ENCODE measurements around the gene GAS5. TPM values are rescaled to one million over a fixed set of nuclear protein-coding genes. Genes with fewer than 3 reads are reported as not detected.

The GAS5 gene
- polyA plus RNA-seq: 100 to 1,000 TPM; 419 to 527 TPM

DNA sequence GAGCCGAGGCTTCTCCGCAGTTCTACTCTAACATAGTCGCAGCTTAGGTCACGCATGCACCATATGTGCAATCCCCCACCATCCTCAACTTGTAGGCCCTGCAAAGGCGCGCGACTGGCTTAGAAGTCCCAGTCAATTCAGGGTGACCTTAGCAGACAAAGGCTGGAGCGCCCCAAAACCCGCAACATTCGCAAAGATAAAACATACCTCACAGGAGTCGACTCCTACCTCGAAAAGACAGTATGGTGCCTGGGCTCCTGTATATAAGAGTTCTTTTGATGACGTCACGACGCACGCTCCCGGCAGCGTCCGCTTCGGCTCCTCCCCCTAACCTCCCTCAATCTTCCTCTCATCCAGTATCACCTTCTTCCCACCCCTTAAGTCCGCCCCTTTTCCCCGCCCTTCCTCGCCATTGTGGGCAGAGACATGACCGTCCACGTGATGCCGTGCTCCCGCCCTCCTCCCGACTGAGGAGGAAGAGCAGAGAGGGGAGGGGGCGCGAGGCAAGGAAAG lies at the start of gene GAS5:
TSS of gene GAS5 (minus strand) at position 237 of the 513 bp plus-strand sequence.
- 0 to 1% methylated on average over 23 to 30 of the region's 30 CpGs for WGBS, 2 donors
- H3K36me3 ChIP-seq (ENCODE audit: control insufficient read depth in 2 of 2, insufficient read depth in 2 of 2, low read length in 1 of 2): peaks cover 6% of the 10 kb centered on the region in 2 donors
- no peaks in the 10 kb centered on the region for H3K9me3 ChIP-seq (ENCODE audit: control insufficient read depth in 2 of 2, insufficient read depth in 1 of 2, low read depth in 1 of 2, low read length in 1 of 2)
- peak within 1 kb of the TSS; percentile 83 to 92 for H3K4me3 ChIP-seq (ENCODE audit: low read depth in 1 of 2, low read length in 2 of 2)
- peak within 1 kb of the TSS; percentile 96 to 98 for H3K27ac ChIP-seq (ENCODE audit: low read depth in 2 of 2, low read length in 1 of 2)
- H3K27me3 ChIP-seq (ENCODE audit: control insufficient read depth in 1 of 2, insufficient read depth in 2 of 2, low read length in 2 of 2): no peaks in the 10 kb centered on the region
- H3K4me1 ChIP-seq (ENCODE audit: control insufficient read depth in 2 of 2, insufficient read depth in 2 of 2, low read length in 1 of 2): no peaks in the 10 kb centered on the region

GRCh38 chr1:173917149-173917548 lies 49.4 kb upstream of the GAS5 start, which contains the start of gene SERPINC1:
Gene SERPINC1, minus strand, starts transcription at chr1:173917327. Its CDS starts 68 bp downstream, at chr1:173917259.
- H3K36me3 ChIP-seq (ENCODE audit: control insufficient read depth in 2 of 2, insufficient read depth in 2 of 2, low read length in 1 of 2): no peaks in the 10 kb centered on the region

DNA sequence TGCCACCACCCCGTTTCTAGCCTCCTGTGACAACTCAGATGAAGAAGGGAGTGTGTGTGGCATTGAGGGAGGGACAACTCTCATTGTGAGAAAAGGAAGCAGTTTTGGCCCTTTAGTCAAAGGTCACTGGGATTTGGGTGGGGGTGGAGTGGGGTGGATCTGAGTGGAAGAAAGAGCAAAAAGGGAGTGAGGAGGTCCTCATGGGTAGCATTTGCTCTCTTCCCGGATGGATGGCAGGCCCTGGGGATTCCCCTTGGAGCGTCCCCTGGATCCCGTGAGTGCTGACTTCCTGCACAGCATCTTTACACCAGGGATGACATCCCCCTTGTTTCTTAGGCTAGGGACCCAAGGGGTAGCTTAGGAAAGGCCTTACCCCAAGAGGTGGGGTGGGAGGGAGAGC lies 48.9 kb upstream of the GAS5 start:
- no peaks in the 10 kb centered on the region for H3K9me3 ChIP-seq (ENCODE audit: control insufficient read depth in 2 of 2, insufficient read depth in 1 of 2, low read depth in 1 of 2, low read length in 1 of 2)
- 72 to 86% methylated on average over 4 of the region's 4 CpGs for WGBS, 2 donors
- no peaks in the 10 kb centered on the region for H3K36me3 ChIP-seq (ENCODE audit: control insufficient read depth in 2 of 2, insufficient read depth in 2 of 2, low read length in 1 of 2)
- no peak overlapping the region for H3K27ac ChIP-seq (ENCODE audit: low read depth in 2 of 2, low read length in 1 of 2)
- H3K4me1 ChIP-seq (ENCODE audit: control insufficient read depth in 2 of 2, insufficient read depth in 2 of 2, low read length in 1 of 2): no peaks in the 10 kb centered on the region
- H3K4me3 ChIP-seq (ENCODE audit: low read depth in 1 of 2, low read length in 2 of 2): no peak overlapping the region
- no peaks in the 10 kb centered on the region for H3K27me3 ChIP-seq (ENCODE audit: control insufficient read depth in 1 of 2, insufficient read depth in 2 of 2, low read length in 2 of 2)

More at GRCh38 chr1:173917149-173917548, 49.4 kb upstream of the GAS5 start, which contains the start of gene SERPINC1:
- no peak within 1 kb of the TSS for H3K27ac ChIP-seq (ENCODE audit: low read depth in 2 of 2, low read length in 1 of 2)
- WGBS, 2 donors: 88 to 90% methylated on average over 3 of the region's 3 CpGs
- no peaks in the 10 kb centered on the region for H3K9me3 ChIP-seq (ENCODE audit: control insufficient read depth in 2 of 2, insufficient read depth in 1 of 2, low read depth in 1 of 2, low read length in 1 of 2)
- H3K27me3 ChIP-seq (ENCODE audit: control insufficient read depth in 1 of 2, insufficient read depth in 2 of 2, low read length in 2 of 2): no peaks in the 10 kb centered on the region
- no peak within 1 kb of the TSS for H3K4me3 ChIP-seq (ENCODE audit: low read depth in 1 of 2, low read length in 2 of 2)
- H3K4me1 ChIP-seq (ENCODE audit: control insufficient read depth in 2 of 2, insufficient read depth in 2 of 2, low read length in 1 of 2): no peaks in the 10 kb centered on the region

- Histone ChIP-seq H3K27me3 (ENCODE audit: control insufficient read depth in 1 of 2, insufficient read depth in 2 of 2, low read length in 2 of 2) (no peaks in the 10 kb centered on the region), H3K4me3 (ENCODE audit: low read depth in 1 of 2, low read length in 2 of 2) (no peak overlapping the region), H3K9me3 (ENCODE audit: control insufficient read depth in 2 of 2, insufficient read depth in 1 of 2, low read depth in 1 of 2, low read length in 1 of 2) (no peaks in the 10 kb centered on the region), H3K4me1 (ENCODE audit: control insufficient read depth in 2 of 2, insufficient read depth in 2 of 2, low read length in 1 of 2) (no peaks in the 10 kb centered on the region), H3K36me3 (ENCODE audit: control insufficient read depth in 2 of 2, insufficient read depth in 2 of 2, low read length in 1 of 2) (no peaks in the 10 kb centered on the region), H3K27ac (ENCODE audit: low read depth in 2 of 2, low read length in 1 of 2) (no peak overlapping the region)
- 84 to 97% methylated on average over 2 of the region's 2 CpGs for WGBS, 2 donors
These were observed 47.8 kb upstream of the GAS5 start for GRCh38 chr1:173915596-173915995.

DNA sequence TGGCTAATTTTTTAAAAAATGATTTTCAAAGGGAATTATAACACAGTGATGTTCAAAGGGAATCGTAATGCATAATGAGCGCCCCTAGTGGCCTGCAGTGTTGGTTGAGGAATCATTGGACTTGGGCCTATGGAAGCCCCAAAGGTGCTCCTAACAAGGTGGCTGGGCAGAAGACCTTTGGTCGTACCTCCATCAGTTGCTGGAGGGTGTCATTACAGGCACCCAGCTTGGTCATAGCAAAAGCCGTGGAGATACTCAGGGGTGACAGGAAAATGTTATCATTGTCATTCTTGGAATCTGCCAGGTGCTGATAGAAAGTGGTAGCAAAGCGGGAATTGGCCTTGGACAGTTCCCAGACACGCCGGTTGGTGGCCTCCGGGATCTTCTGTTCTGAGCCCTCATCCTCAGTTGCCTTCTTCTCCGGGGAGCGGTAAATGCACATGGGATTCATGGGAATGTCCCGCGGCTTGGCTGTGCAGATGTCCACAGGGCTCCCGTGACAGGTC lies 46.6 kb upstream of the GAS5 start:
- no peak overlapping the region for H3K27ac ChIP-seq (ENCODE audit: low read depth in 2 of 2, low read length in 1 of 2)
- H3K4me3 ChIP-seq (ENCODE audit: low read depth in 1 of 2, low read length in 2 of 2): no peak overlapping the region
- 83 to 87% methylated on average over 13 of the region's 13 CpGs for WGBS, 2 donors
- H3K36me3 ChIP-seq (ENCODE audit: control insufficient read depth in 2 of 2, insufficient read depth in 2 of 2, low read length in 1 of 2): no peaks in the 10 kb centered on the region
- no peaks in the 10 kb centered on the region for H3K9me3 ChIP-seq (ENCODE audit: control insufficient read depth in 2 of 2, insufficient read depth in 1 of 2, low read depth in 1 of 2, low read length in 1 of 2)
- H3K4me1 ChIP-seq (ENCODE audit: control insufficient read depth in 2 of 2, insufficient read depth in 2 of 2, low read length in 1 of 2): no peaks in the 10 kb centered on the region
- no peaks in the 10 kb centered on the region for H3K27me3 ChIP-seq (ENCODE audit: control insufficient read depth in 1 of 2, insufficient read depth in 2 of 2, low read length in 2 of 2)

DNA sequence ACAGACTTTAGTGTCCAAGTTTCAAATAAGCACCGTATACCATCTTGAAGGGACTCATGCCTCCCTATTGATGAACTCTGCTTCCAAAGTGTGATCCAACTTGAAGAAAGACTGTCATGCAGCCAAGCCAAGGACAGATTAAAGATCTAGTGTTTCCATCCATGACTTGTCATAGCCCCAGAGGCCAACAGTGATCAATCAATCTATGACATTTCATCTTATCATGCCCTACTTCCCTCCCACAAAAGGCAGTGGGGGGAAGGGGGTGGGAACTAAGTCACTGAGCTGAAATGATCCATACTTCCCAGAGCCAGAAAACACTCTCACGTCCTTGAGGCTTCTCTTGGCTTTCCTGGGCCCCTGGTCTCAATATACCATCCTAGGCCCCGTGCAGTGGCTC lies 45.3 kb upstream of the GAS5 start:
- Histone ChIP-seq H3K4me3 (ENCODE audit: low read depth in 1 of 2, low read length in 2 of 2) (no peak overlapping the region), H3K9me3 (ENCODE audit: control insufficient read depth in 2 of 2, insufficient read depth in 1 of 2, low read depth in 1 of 2, low read length in 1 of 2) (no peaks in the 10 kb centered on the region), H3K27me3 (ENCODE audit: control insufficient read depth in 1 of 2, insufficient read depth in 2 of 2, low read length in 2 of 2) (no peaks in the 10 kb centered on the region), H3K27ac (ENCODE audit: low read depth in 2 of 2, low read length in 1 of 2) (no peak overlapping the region), H3K4me1 (ENCODE audit: control insufficient read depth in 2 of 2, insufficient read depth in 2 of 2, low read length in 1 of 2) (no peaks in the 10 kb centered on the region), H3K36me3 (ENCODE audit: control insufficient read depth in 2 of 2, insufficient read depth in 2 of 2, low read length in 1 of 2) (no peaks in the 10 kb centered on the region)
- WGBS, 2 donors: 86 to 91% methylated on average over 3 of the region's 3 CpGs

GRCh38 chr1:173903827-173904531 lies 36.2 kb upstream of the GAS5 start:
- Histone ChIP-seq H3K4me1 (ENCODE audit: control insufficient read depth in 2 of 2, insufficient read depth in 2 of 2, low read length in 1 of 2) (no peaks in the 10 kb centered on the region), H3K9me3 (ENCODE audit: control insufficient read depth in 2 of 2, insufficient read depth in 1 of 2, low read depth in 1 of 2, low read length in 1 of 2) (no peaks in the 10 kb centered on the region), H3K27me3 (ENCODE audit: control insufficient read depth in 1 of 2, insufficient read depth in 2 of 2, low read length in 2 of 2) (no peaks in the 10 kb centered on the region), H3K27ac (ENCODE audit: low read depth in 2 of 2, low read length in 1 of 2) (no peak overlapping the region), H3K4me3 (ENCODE audit: low read depth in 1 of 2, low read length in 2 of 2) (no peak overlapping the region), H3K36me3 (ENCODE audit: control insufficient read depth in 2 of 2, insufficient read depth in 2 of 2, low read length in 1 of 2) (no peaks in the 10 kb centered on the region)
- 80 to 88% methylated on average over 6 of the region's 6 CpGs for WGBS, 2 donors

- 61 to 72% methylated on average over 3 of the region's 3 CpGs for WGBS, 2 donors
- Histone ChIP-seq H3K4me3 (ENCODE audit: low read depth in 1 of 2, low read length in 2 of 2) (no peak overlapping the region), H3K9me3 (ENCODE audit: control insufficient read depth in 2 of 2, insufficient read depth in 1 of 2, low read depth in 1 of 2, low read length in 1 of 2) (no peaks in the 10 kb centered on the region), H3K4me1 (ENCODE audit: control insufficient read depth in 2 of 2, insufficient read depth in 2 of 2, low read length in 1 of 2) (no peaks in the 10 kb centered on the region), H3K27ac (ENCODE audit: low read depth in 2 of 2, low read length in 1 of 2) (no peak overlapping the region), H3K27me3 (ENCODE audit: control insufficient read depth in 1 of 2, insufficient read depth in 2 of 2, low read length in 2 of 2) (no peaks in the 10 kb centered on the region), H3K36me3 (ENCODE audit: control insufficient read depth in 2 of 2, insufficient read depth in 2 of 2, low read length in 1 of 2) (no peaks in the 10 kb centered on the region)
These were observed 33.2 kb upstream of the GAS5 start for GRCh38 chr1:173900992-173901391.

- Histone ChIP-seq H3K27ac (ENCODE audit: low read depth in 2 of 2, low read length in 1 of 2) (no peak overlapping the region), H3K4me1 (ENCODE audit: control insufficient read depth in 2 of 2, insufficient read depth in 2 of 2, low read length in 1 of 2) (no peaks in the 10 kb centered on the region), H3K4me3 (ENCODE audit: low read depth in 1 of 2, low read length in 2 of 2) (no peak overlapping the region), H3K27me3 (ENCODE audit: control insufficient read depth in 1 of 2, insufficient read depth in 2 of 2, low read length in 2 of 2) (no peaks in the 10 kb centered on the region), H3K36me3 (ENCODE audit: control insufficient read depth in 2 of 2, insufficient read depth in 2 of 2, low read length in 1 of 2) (no peaks in the 10 kb centered on the region), H3K9me3 (ENCODE audit: control insufficient read depth in 2 of 2, insufficient read depth in 1 of 2, low read depth in 1 of 2, low read length in 1 of 2) (no peaks in the 10 kb centered on the region)
- WGBS, 2 donors: 72 to 86% methylated on average over 2 of the region's 2 CpGs
These were observed 32.6 kb upstream of the GAS5 start for GRCh38 chr1:173900427-173900826.

DNA sequence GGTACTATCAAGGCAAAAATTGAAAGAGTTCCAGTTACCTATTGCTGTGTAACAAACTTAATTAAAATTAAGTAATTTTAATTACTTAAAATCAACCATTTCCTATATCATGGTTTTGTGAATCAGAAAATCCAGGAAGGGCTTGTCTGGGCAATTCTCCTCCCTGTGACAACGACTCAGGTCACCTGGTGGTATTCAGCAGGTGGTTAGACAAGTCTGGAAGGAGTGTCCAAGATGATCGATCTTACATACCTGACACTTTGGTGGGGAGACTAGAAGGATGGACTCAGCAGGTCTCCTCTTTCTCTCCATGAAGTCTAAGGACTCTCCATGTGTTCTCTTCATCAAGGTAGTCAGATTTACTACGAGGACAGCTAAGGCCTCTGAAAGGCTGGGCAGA lies 26.4 kb upstream of the GAS5 start:
- H3K9me3 ChIP-seq (ENCODE audit: control insufficient read depth in 2 of 2, insufficient read depth in 1 of 2, low read depth in 1 of 2, low read length in 1 of 2): no peaks in the 10 kb centered on the region
- no peak overlapping the region for H3K4me3 ChIP-seq (ENCODE audit: low read depth in 1 of 2, low read length in 2 of 2)
- H3K27ac ChIP-seq (ENCODE audit: low read depth in 2 of 2, low read length in 1 of 2): no peak overlapping the region
- H3K36me3 ChIP-seq (ENCODE audit: control insufficient read depth in 2 of 2, insufficient read depth in 2 of 2, low read length in 1 of 2): peaks cover 0 to 3% of the 10 kb centered on the region in 2 donors
- H3K27me3 ChIP-seq (ENCODE audit: control insufficient read depth in 1 of 2, insufficient read depth in 2 of 2, low read length in 2 of 2): no peaks in the 10 kb centered on the region
- no peaks in the 10 kb centered on the region for H3K4me1 ChIP-seq (ENCODE audit: control insufficient read depth in 2 of 2, insufficient read depth in 2 of 2, low read length in 1 of 2)
- WGBS, 2 donors: 64 to 68% methylated on average over 3 of the region's 3 CpGs
